OCI-M2 (cell line): ENCODE results near the gene EMP2.

Experiments used
- DNase-seq: peaks from one replicate; lab custom pipeline; 2025; ENCODE audit not compliant: unreplicated experiment; lab: John Stamatoyannopoulos, UW

The EMP2 gene

GRCh38 chr16:10494343-10495030, 85.9 kb downstream of the EMP2 start:
- no peak for DNase-seq

DNA sequence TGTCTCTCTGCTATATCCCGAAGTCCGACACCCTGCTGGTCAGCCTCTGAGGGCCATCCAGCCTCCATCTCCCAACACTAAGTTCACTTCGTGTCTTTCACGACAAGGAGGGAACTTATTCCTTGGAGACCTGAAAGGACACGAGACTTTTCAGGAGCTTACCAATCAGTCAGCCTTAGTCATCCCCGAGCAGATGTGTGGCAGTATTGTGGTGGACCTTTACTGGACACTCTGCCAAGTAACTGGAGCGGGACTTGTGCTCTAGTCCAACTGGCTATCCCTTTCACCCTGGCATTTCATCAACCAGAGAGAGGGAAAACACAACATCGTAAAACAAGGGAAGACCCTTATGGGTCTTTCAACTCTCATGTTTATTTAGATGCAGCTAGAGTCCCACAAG, 87.1 kb downstream of the EMP2 start:
- no peak for DNase-seq

- no peak for DNase-seq
These were observed 90.3 kb downstream of the EMP2 start for GRCh38 chr16:10490141-10490540.

GRCh38 chr16:10485698-10486382, 94.6 kb downstream of the EMP2 start:
- no peak for DNase-seq

- no peak for DNase-seq
These were observed 95.2 kb downstream of the EMP2 start for GRCh38 chr16:10485159-10485558.

DNA sequence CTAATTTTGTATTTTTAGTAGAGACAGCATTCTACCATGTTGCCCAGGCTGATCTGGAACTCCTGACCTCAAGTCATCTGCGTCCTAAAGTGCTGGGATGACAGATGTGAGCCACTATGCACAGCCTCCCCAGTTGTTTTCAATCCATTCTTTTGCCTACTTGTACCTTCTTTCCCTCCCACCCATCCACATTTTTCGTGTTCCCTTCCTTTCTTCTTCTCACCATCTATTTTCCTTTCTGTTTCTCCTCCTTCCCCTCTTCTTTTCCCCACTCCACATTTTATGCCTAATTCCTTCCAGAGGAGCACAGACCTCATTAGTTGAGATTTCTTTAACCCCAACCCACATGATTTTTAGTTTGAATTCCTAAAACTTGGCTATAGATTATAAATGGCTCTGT, 100.2 kb downstream of the EMP2 start:
- DNase-seq, result no peak
